Ovary (tissue), 9 donors: ENCODE results near the gene S100A6. TPM values are rescaled to one million over a fixed set of nuclear protein-coding genes. Genes with fewer than 3 reads are reported as not detected.

Experiments used
- DNase-seq, 5 donors: peaks; one replicate each; pipeline ENCODE4 v3.0.0-alpha.2; 2019 to 2020
- H3K27ac ChIP-seq, 2 donors: fragments of 200-600 bp; one replicate each; pipeline versions ENCODE4 v1.5.1 to v1.8.0; 2019 to 2022
- H3K27me3 ChIP-seq: fragments of 200-600 bp; one replicate; pipeline ENCODE4 v1.8.0; 2022
- H3K36me3 ChIP-seq: fragments of 200-600 bp; sonication (generic); one replicate; pipeline ENCODE4 v1.5.1; 2019
- H3K4me1 ChIP-seq: one replicate; pipeline ENCODE4 v1.8.1; 2013; ENCODE audit warnings: mild to moderate bottlenecking, moderate library complexity; ENCODE audit not compliant: insufficient read depth
- H3K4me3 ChIP-seq: fragments of 200-600 bp; sonication (generic); one replicate; pipeline ENCODE4 v1.5.1; 2017
- H3K9me3 ChIP-seq, 2 donors: fragments of 200-600 bp in 1 of 2; sonication (generic) in 1 of 2; one replicate each; pipeline versions ENCODE4 v1.5.1 to v1.8.1; 2013 to 2019; ENCODE audit warnings: mild to moderate bottlenecking in 1 of 2, moderate library complexity in 1 of 2
- EP300 ChIP-seq: sonication (generic); formaldehyde crosslinking; IDR thresholded peaks from one replicate; pipeline ENCODE4 v1.6.1; 2017; ENCODE audit warnings: antibody characterized with exemption
- POLR2A ChIP-seq: fragments of 450-650 bp; IDR thresholded peaks from one replicate; pipeline ENCODE4 v1.6.1; 2017; ENCODE audit warnings: antibody characterized with exemption, mild to moderate bottlenecking, moderate library complexity
- WGBS, 3 donors: extraction: QIAGEN DNeasy Blood & Tissue Kit in 1 of 3; methylation state at CpG; one replicate each; pipeline versions ENCODE4 v1.1.5 to v1.1.7; 2013 to 2017; 5-methylcytosine and 5-hydroxymethylcytosine counted together
- intact Hi-C, 4 donors: fragments of 100-400 bp; cut with DNase I; formaldehyde crosslinking; loops; one replicate each; pipeline versions ENCODE4 v1.11.0 to v1.15.1; 2022 to 2023
- polyA plus RNA-seq, 2 donors: library from polyadenylated mRNA; stranded (reverse); fragments of 200-250 nt in 1 of 2; fragments of 350-450 nt in 1 of 2; fragmentation: Illumina TruSeq in 1 of 2; extraction: RNeasy Lipid Tissue Mini Kit (QIAGEN cat#74804) in 1 of 2; gene quantifications; one replicate each; pipeline ENCODE4 v1.2.3, GENCODE V29; 2013 to 2014
- total RNA-seq, 7 donors: library from RNA; depleted of rRNA in 2 of 7; stranded (reverse); fragments of >200 nt in 2 of 7; fragmentation: NEBNext Ultra II Directional in 3 of 7; extraction: Animal tissue kit (Norgen Biotek cat#: 25700) in 3 of 7; gene quantifications; one replicate each; pipeline versions ENCODE4 v1.1.0 to v1.2.4, GENCODE V29; 2016 to 2023
- TF ChIP-seq, protein P1 (sequence below), 3 donors: fragments of 450-650 bp in 2 of 3; fragments of 200-600 bp in 1 of 3; IDR thresholded peaks; one replicate each; pipeline versions ENCODE4 v1.5.1 to v1.8.0; 2016 to 2022; ENCODE audit warnings: antibody characterized with exemption in 3 of 3, mild to moderate bottlenecking in 1 of 3
- donor health status: DM: no; HTN: no; CAD: no; lungs with moderate emphysema.
- donor health status: DM: no; HTN: no; CAD: no.
- donor health status: Bipolar disorder and iron deficiency.
- donor health status: DM: yes; HTN: yes; CAD: no.
- donor health status: DM: no; HTN: no; CAD: no.
- donor health status: DM: yes; HTN: yes; CAD: no.

S100A6 gene
- total and polyA plus RNA-seq, 9 donors, result 170 to 764 (median 460) TPM

DNA sequence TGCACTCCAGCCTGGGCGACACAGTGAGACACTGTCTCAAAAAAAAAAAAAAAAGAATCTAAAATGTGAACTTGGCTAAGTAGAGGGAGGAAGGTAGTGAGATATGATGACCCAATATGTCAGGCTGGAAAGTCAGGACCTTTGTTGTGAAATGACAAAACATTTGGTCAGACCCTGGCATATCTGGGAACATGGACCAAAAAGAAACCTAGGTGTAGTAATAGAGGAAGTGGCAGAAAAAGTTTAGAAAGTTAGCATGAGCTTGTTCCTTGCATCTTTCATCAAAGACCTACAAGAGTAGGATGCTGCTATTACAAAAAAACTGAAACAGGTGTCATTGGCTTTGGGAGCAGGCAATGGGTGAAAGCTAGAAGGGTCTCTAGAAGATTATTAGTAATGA lies 20.6 kb upstream of the S100A6 start:
- TF ChIP-seq POLR2A, result no peak
- Histone ChIP-seq H3K27me3 (no peaks in the 10 kb centered on the region), H3K4me1 (peaks cover 14% of the 10 kb centered on the region), H3K36me3 (no peaks in the 10 kb centered on the region), H3K9me3 (no peaks in the 10 kb centered on the region), H3K27ac (no peak overlapping the region), H3K4me3 (no peak overlapping the region)
- DNase-seq, result no peak
- intact Hi-C loops, result loop anchor here in 1 of 4 donors (10.0 kb wide), 1 partner anchor 408 kb away; the partner anchor contains the start of genes CREB3L4 and SLC39A1
- WGBS, 3 donors, result 94 to 100% (median 97%) methylated on average over 1 of the region's 1 CpG

DNA sequence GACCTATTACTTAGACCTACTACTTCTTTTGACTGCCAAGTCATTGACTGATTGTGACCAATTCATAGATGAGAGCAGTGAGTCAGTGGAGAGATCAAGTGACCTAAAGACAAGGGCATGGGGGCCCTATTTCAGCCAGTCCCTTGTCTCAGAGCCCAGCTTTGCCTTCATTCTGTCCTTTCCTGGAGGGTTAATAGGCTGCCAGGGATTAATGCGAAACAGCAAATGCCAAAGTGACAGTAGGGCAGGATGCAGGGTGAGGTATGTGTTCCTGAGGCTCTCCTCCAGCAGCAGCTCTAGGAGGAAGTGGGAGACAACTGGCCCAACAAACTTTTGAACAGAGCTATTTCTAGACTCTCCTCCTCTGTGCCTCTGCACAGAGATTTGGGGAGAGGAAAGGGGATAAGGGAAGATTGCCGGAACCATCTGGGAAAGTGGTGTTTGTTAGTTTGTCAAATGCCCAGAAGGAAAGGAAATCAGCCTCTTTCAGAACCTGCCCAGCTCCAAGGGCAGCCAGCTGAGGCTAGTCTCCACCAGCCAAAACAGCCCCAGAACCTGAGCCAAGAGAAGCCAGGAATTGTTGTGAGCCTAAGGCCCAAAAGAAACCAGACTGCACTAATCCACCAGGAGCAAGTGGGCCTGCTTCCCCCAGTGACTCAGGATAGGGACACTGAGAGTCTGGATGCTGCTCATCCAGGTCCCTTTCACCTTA lies 18.2 kb upstream of the S100A6 start:
- intact Hi-C loops, result loop anchor here in 1 of 4 donors (10.0 kb wide), 1 partner anchor 411 kb away; the partner anchor contains the start of genes CREB3L4 and SLC39A1
- H3K27ac ChIP-seq, result peak overlapping the region in 1 of 2 donors; percentile 66
- 7 to 27% (median 27%) methylated on average over 2 of the region's 2 CpGs for WGBS, 3 donors

DNA sequence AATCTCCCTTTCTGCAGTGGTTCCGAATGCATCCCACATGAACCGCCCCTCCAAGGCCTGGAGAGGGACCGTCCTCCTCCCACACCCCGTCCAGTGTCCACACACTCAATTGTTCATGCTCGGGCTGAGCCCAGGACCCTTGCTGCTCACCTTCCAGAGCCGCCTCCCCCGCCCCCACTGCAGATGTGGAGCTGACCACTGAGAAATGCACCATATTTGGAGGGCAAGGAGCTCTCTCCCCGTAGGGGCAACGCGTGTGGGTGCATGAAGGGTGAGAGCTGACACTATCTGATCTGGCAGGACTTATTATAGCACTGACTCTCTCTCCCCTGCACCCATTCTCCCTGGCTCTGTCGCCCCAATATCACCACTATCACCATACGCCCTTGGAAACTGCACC lies 17.3 kb upstream of the S100A6 start:
- TF ChIP-seq, protein P1, sequence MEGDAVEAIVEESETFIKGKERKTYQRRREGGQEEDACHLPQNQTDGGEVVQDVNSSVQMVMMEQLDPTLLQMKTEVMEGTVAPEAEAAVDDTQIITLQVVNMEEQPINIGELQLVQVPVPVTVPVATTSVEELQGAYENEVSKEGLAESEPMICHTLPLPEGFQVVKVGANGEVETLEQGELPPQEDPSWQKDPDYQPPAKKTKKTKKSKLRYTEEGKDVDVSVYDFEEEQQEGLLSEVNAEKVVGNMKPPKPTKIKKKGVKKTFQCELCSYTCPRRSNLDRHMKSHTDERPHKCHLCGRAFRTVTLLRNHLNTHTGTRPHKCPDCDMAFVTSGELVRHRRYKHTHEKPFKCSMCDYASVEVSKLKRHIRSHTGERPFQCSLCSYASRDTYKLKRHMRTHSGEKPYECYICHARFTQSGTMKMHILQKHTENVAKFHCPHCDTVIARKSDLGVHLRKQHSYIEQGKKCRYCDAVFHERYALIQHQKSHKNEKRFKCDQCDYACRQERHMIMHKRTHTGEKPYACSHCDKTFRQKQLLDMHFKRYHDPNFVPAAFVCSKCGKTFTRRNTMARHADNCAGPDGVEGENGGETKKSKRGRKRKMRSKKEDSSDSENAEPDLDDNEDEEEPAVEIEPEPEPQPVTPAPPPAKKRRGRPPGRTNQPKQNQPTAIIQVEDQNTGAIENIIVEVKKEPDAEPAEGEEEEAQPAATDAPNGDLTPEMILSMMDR (IDR thresholded peaks at IDR 0.05), result no peak
- 81 to 84% (median 83%) methylated on average over 12 of the region's 12 CpGs for WGBS, 3 donors

More for the DNA sequence above, 18.2 kb upstream of the S100A6 start:
- TF ChIP-seq POLR2A (no peak), EP300 (no peak)
- TF ChIP-seq, protein P1 (IDR thresholded peaks at IDR 0.05), result no peak
- Histone ChIP-seq H3K4me1 (peaks cover 16% of the 10 kb centered on the region), H3K9me3 (no peaks in the 10 kb centered on the region), H3K4me3 (no peak overlapping the region), H3K36me3 (no peaks in the 10 kb centered on the region), H3K27me3 (no peaks in the 10 kb centered on the region)
- peak in 1 of 5 donors; percentile 44 for DNase-seq

DNA sequence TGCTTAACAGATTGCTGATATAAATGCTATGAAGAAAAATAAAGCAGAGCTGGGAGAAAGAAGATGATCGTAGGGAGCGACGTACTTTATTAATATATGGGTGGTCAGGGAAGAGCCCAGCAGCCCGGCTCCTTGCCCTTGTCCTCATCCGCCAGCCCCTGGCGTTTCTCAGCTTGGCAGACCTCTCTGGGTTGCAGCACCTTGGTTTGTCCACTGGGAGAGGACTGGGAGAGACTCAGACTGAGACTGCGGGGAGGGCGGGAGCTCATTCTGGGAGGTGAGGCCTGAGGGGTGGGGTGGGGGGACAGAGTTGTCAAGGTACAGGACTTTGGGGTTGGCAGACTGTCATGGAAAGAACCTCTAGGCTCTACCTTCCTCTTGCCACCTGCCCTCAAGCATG lies 16.5 kb upstream of the S100A6 start:
- Histone ChIP-seq H3K4me1 (peaks cover 23% of the 10 kb centered on the region), H3K27me3 (no peaks in the 10 kb centered on the region), H3K9me3 (no peaks in the 10 kb centered on the region), H3K27ac (no peak overlapping the region), H3K4me3 (no peak overlapping the region), H3K36me3 (no peaks in the 10 kb centered on the region)
- peak in 1 of 5 donors; percentile 21 for DNase-seq
- TF ChIP-seq, protein P1 (IDR thresholded peaks at IDR 0.05), result no peak
- no peak for TF ChIP-seq POLR2A
- no peak for TF ChIP-seq EP300
- intact Hi-C loops, result loop anchor here in 1 of 4 donors (10.0 kb wide), 1 partner anchor 412 kb away; the partner anchor contains the start of genes CREB3L4 and SLC39A1
- 88 to 94% (median 92%) methylated on average over 8 of the region's 8 CpGs for WGBS, 3 donors

More for the DNA sequence above, 17.3 kb upstream of the S100A6 start:
- intact Hi-C loops, result loop anchor here in 1 of 4 donors (10.0 kb wide), 1 partner anchor 412 kb away; the partner anchor contains the start of genes CREB3L4 and SLC39A1
- Histone ChIP-seq H3K9me3 (no peaks in the 10 kb centered on the region), H3K4me1 (peaks cover 22% of the 10 kb centered on the region), H3K4me3 (no peak overlapping the region), H3K36me3 (no peaks in the 10 kb centered on the region), H3K27me3 (no peaks in the 10 kb centered on the region), H3K27ac (peak overlapping the region in 1 of 2 donors; percentile 66)
- DNase-seq, result peak in 1 of 5 donors; percentile 20
